Muscle of back (tissue), 11 donors: Measurements from ENCODE around the gene IGF2BP2. TPM values are rescaled to one million over a fixed set of nuclear protein-coding genes. Genes with fewer than 3 reads are reported as not detected.
"Not testable (repeated sequence)": the region's sequence is repeated elsewhere in the genome, so short reads cannot be mapped to it uniquely, and the experiment has no call there.

Experiments
- DNase-seq, 3 donors: peaks; one replicate each; pipeline versions ENCODE4 v3.0.0 to v3.0.0-alpha.2; 2013
- polyA plus RNA-seq, 10 donors: library from polyadenylated mRNA; unstranded; fragments of 120-200 nt; gene quantifications; one replicate each; pipeline ENCODE4 v1.2.1, GENCODE V29; 2013; ENCODE audit not compliant: insufficient read length in 10 of 10

The IGF2BP2 gene
- polyA plus RNA-seq, 10 donors: 34.6 to 59.6 (median 39.3) TPM

DNA sequence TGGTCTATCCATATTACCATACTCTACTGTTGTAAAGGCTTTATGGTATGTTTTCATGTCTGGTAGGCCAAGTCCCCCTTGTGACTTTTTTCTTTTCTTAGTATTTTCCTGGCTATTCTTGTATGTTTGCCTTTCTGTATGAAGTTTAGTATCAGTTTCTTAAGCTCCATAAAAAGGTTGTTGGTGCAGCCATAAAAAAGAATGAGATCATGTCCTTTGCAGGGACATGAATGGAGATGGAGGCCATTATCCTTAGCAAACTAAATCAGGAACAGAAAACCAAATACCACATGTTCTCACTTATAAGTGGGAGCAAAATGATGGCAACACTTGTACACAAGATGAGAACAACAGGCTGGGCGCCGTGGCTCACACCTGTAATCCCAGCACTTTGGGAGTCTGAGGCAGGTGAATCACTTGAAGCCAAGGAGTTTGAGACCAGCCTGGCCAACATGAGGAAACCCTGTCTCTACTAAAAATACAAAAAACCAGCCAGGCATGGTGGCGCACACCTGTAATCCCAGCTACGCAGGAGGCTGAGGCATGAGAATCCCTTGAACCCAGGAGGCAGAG, 13.7 kb upstream of the IGF2BP2 start:
- DNase-seq: not testable (repeated sequence)

- no peak for DNase-seq
Measured at GRCh38 chr3:185837414-185837813, 12.6 kb upstream of the IGF2BP2 start.

GRCh38 chr3:185831990-185832389, 7.1 kb upstream of the IGF2BP2 start:
- DNase-seq: no peak

GRCh38 chr3:185831195-185831594, 6.4 kb upstream of the IGF2BP2 start:
- DNase-seq: no peak

GRCh38 chr3:185830018-185830797, 5.4 kb upstream of the IGF2BP2 start:
- DNase-seq: no peak

DNA sequence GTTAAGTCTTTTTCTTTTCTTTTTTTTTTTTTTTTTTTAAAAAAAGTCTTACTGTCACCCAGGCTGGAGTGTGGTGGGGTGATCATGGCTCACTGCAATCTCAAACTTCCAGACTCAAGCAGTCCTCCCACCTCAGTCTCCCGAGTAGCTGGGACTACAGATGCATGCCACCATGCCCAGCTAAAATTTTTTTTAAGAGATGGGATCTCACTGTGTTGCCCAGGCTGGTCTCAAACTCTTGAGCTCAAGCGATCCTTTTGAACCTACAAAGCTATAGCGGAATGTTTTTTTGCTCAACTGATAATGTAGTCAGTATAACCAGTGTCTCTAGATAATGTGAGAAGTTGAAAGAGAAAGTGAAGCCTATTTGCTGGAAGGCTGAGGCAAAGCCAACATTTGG, 3.9 kb upstream of the IGF2BP2 start:
- DNase-seq: no peak

DNA sequence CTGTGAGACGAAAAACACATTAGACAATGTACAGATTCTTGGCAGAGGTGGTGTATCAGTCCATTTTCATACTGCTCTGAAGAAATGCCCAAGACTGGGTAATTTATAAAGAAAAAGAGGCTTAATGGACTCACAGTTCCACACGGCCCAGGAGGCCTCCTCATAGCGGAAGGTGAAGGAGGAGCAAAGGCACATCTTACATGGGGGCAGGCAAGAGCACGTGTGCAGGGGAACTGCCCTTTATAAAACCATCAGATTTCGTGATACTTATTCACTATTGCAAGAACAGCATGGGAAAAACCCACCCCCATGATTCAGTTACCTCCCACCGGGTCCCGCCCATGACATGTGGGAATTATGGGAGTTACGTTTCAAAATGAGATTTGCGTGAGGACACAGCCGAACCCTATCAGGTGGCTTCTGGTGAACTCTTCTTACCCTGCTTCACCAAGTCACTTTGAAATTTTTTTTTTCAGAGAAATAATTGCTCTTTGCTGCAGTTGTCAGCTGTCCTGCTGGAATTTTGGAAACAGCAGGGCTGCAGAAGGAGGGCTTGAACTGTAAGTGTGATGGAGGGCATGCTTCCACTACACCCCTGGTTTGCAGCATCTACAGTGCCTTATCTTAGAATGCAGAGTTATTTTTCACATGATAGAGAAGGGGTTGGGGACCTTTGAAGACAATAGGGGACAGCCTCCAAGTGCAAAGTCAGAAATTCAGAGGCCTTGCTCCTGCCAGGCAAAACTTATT, 2.9 kb upstream of the IGF2BP2 start:
- no peak for DNase-seq

DNA sequence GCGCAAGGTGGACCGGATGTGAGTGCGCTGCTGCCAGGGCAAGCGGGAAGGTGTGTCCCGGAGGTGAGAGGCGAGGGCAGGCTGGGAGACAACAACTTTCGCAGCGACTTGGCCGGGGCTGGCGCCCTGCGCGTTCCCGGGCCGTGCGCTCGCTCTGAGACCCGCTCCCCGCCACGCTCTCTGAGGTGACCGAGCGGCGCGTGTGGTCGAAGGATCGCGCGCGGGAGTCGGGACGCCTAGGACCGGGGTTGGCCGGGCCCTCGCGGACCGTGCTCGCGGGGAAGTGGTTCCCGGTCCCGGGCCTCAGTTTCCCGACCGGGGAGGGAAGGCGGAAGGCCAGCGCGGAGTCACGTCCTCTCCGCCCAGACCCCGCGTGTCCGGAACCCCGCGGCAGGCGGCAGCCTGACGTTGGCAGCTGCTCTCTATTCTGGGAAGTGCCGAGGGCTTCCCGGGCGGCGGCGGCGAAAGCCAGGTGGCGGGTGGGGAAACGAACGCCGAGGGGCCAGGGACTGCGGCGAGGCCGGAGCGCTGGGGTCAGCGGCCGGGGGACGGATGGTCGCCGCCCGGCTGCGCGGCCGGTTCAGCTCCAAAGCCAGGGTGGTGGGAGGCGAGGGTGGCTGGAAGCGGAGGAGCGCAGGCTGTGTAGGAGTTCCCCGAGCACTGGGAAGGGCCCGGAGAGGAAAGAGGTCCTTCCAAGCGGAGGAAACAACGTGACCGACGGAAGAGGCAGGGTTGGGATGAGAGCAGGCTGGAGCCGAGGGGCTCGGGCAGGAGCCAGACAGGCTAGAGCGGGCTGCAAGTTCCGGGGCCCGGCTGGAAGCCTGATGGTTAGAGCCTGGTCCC, 1.0 kb upstream of the IGF2BP2 start:
- DNase-seq: peak in 2 of 3 donors; percentile 59 to 86

DNA sequence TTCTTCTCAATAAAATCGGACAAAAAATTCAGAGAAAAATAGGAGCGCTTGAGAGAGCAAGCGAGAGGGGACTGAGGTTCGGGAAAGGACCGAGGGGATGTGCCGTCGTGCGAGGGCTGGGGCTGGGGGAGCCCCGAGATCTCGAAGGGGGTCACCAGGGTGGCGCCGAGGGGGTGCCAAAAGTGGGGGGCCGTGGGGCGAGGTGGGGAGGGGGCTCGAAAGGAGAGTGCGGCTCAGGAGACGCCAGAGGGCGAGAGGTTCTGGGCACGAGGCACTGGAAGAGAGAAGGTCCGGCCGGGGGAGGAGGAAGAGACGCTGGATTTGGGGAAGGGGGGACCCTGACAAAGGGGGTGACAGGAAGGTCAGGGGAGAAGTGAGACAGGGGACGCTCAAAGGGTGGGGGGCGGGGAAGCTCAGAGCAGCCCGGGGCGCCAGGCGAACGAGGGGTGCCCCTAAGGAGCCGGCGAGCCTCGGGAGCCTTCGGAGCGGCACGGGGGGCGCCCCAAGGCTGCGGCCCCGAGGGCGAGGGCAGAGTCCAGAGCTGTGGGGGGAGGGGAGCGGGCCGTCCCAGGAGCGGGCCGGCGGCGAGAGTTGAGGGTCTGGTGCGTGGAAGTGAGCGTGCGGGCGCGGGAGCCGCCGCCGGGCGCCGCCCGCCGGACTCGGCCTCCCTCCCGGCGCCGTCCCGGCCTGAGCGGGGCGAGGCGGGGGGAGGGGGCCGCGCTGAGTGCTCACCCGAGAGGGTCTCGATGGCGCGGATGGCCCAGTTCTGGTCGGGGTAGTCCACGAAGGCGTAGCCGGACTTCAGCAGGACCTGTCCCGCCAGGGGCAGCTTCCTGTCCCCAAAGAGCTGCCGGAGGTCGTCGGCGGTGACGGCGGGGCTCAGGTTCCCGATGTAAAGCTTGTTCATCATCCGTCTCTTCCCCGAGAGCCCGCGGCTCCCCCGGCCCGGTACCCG, 514 bp downstream of the IGF2BP2 start:
- peak in 2 of 3 donors; percentile 46 to 88 for DNase-seq

- DNase-seq: peak in 2 of 3 donors; percentile 62 to 89
Measured at GRCh38 chr3:185823078-185824044, 1.5 kb downstream of the IGF2BP2 start.

GRCh38 chr3:185822221-185823000, 2.4 kb downstream of the IGF2BP2 start:
- DNase-seq: peak in 1 of 3 donors; percentile 48

DNA sequence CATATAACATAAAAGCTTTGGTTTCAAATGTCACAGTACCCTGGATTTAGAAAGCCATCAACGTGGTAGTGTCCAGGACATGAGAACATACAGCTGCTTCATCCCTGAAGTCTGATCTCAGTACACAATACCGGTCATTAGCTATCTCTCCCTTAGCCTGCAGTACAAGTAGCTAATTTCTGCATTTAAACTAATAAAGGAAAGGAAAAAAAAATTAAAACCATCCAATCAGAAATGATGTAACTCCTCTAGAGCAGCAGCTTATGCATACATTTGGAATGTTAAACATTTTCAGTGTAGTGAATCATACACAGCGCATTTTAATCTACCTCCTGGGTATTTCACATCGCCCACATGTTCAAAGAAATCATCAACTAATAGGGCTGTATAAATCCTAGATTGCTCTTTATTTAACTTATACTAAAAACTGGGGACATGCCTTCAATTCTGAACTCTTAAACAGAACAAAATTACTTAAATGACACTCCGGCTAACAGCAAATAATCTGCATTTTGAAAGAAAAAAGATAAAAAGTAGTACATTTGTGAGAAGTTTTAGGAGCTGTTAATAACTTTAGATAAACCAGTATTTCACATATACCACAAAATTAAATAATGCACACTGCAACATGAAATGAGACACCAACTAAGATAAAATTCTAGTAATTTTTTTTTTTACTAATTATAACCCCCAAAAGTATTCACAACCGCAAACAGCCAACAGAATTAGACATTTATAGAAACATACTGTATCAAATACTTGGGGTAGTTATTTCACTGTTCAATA, 3.7 kb downstream of the IGF2BP2 start:
- DNase-seq: peak in 2 of 3 donors; percentile 65 to 80

- no peak for DNase-seq
Measured at GRCh38 chr3:185818267-185818875, 6.5 kb downstream of the IGF2BP2 start.

DNA sequence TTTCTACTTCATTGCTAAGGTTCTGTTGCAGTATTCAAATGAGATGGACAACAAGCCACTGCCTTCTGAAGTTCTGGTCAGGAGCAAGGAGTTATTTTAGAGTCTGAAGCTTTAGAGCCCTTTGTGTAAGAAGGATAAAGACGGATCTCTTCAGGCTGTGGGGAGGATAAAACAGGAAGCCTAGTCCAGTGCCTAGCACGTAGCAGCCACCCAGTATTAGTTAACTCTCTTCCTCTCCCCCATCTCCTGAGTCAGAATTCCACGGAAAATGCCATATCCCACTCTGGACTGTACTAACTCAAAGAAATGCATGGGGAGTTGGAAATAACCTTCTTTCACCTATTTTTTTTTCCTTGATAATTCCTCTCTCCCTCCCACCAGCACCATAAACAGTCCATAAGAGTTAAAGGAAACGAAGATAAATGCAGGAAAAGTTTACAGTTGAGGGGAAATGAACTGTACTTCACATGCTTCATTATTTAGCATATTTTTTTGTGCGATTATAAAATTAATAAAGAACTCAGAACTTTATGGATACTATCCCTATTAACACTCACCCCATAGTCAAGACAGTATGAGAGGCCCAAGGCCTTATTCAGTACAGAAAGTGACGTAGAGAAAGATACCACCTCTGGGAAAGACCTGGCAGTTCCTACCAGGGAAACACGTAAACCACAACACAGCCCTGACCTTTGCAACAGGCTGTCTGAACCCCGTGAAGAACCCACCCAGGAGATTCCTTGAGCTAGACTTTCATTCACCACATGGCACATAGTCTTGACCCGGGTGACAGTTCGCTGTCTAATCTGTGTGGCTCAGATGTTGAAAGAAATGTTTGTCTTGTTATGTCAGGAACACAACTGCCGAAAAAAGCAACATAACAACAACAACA, 9.2 kb downstream of the IGF2BP2 start:
- peak in 1 of 3 donors; percentile 23 for DNase-seq

DNA sequence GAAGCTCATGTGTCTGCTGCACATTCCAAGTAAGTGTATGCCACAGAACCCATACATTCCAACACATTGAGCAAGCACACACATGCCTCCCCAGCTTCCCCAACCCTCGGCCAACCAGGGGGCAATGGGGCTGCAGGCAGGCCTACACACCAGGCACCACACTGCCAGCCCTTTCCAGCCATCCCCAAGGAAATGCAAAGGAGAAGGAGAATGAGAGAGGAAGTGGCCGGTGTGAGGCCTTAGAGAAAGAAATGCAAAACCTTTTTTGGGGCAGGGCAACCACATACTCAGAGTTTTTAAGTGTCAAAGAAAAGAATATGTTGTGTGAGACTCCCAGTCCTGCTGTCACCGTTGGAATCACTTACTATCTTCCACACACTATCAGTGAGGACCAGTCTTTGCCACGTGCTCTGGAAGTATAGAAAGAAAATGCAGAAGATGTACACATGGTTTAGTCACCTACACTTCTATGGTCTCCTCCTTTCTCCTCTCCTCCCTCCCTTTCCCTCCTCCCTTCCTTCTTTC, 11.1 kb downstream of the IGF2BP2 start:
- no peak for DNase-seq

DNA sequence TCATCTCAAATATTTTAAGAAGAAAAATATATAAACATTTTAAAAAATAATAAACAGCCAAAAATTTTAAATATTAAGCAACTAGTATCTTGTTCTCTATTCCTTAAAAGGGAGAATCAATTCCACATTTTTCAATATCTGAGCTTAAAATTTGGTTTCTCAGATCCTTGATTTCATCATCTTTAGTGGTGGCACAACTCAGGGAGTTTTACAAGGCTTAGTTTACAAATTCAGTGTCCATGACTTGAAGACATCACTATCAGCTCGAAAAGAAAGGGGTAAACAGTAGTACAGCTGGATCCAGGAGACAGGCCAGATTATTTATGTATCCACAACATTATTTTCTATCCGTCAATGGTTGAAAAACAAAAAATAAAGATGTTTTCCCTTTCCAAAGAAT, 11.6 kb downstream of the IGF2BP2 start:
- DNase-seq: no peak
